ENCODE measurements around the gene PDCL3.

Gene PDCL3

GRCh38 chr2:100612388-100613000 is 49.7 kb downstream of the PDCL3 start:
- no peak for DNase-seq

- no peak for DNase-seq
These were observed 50.9 kb downstream of the PDCL3 start for GRCh38 chr2:100613719-100614118.

GRCh38 chr2:100614455-100615000 is 51.7 kb downstream of the PDCL3 start:
- DNase-seq, result no peak

- DNase-seq, result no peak
These were observed 52.7 kb downstream of the PDCL3 start for GRCh38 chr2:100615471-100615870.

GRCh38 chr2:100615886-100616285 is 53.1 kb downstream of the PDCL3 start:
- DNase-seq, result no peak

GRCh38 chr2:100616841-100617390 is 54.1 kb downstream of the PDCL3 start:
- no peak for DNase-seq

GRCh38 chr2:100619951-100620350 is 57.2 kb downstream of the PDCL3 start:
- no peak for DNase-seq

DNA sequence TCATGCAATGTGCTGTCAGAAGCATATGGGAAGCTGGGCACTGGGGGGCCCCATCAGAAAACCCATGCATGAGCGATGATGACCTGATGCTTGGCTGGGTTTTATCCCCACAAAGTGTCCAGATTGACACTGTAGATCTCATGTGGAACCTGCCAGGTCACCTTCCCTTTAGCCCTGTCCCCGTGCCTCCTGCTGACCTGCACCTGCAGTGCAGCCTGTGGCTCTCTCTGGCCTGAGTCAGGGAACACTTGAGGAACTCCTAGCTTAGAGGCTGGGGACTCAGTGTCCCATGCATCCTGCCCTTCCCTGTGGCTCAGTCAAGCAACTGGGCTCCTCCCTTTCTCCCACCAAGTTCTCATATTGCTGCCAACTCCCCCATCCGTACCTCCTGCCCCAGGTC is 57.7 kb downstream of the PDCL3 start:
- no peak for DNase-seq

DNA sequence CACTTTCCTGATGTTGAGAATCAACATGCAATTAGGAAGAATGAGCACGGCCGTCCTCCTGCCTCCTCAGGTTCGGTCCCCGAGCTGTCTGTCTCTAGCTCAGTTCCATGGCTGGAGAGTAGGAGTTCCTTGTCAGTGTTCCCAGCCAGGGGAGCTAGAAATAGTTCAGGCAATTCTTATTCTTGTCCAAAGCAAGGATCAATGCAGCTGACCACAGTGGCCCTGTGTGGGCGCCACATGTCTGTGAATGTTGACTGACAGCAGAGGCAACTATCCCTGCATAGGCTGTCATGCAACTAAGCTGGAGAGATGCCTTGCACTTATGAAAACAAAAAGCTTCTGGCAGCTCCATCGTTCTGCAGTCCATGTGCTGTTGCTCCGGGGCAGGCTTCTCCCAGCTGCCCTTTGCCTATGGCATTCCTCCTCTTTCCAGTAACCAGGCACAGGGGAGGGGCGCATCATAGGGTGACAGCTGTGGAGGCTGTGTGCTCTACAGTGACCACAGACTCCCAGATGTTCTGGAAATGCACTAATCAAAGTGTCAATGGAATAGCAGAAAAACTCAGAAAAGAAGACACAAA is 58.7 kb downstream of the PDCL3 start:
- no peak for DNase-seq

DNA sequence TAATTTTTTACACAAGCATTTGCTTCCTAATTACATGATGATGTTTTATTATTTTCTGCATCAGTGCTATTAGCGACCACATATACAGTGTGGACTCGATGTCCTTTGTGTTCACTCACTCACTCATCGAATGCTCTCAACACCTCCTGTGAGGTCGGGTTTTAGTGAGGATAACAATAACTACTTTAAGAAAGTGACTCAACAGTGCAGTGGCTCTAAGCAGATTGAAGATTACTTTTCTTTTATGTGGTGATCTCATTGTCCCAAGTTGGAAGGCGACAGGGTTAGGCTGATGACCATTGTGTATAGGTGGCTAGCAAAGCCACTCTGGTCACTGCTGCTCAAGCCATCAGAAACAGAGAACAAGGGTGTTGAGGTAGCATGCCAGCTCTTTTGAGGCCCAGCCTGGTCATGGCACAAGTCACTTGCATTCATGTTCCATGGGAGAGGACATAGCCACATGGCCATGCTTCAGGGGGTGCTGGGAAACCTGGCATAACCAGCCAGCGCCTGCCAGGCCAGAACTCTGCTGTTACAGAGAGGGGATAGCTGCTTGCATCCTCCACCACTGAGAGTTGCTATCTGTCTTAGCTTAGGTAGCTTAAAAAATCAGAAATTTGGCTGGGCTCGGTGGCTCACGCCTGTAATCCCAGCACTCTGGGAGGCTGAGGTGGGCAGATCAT is 60.4 kb downstream of the PDCL3 start:
- DNase-seq, result no peak

DNA sequence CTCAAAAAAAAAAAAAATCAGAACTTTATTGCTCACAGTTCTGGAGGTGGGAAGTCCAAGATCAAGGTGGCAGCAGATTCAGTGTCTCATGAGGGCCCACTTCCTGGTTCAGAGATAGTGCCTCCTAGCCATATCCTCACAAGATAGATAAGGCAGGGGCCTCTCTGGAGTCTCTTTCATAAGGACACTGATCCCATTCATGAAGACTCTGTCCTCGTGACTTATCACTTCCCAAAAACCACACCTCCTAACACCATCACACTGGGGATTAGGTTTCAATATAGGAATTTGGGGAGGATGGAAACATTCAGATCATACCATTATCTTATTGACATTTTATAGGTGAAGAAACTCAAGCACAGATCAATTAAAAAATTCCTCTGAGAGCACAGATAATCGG is 61.1 kb downstream of the PDCL3 start:
- no peak for DNase-seq

DNA sequence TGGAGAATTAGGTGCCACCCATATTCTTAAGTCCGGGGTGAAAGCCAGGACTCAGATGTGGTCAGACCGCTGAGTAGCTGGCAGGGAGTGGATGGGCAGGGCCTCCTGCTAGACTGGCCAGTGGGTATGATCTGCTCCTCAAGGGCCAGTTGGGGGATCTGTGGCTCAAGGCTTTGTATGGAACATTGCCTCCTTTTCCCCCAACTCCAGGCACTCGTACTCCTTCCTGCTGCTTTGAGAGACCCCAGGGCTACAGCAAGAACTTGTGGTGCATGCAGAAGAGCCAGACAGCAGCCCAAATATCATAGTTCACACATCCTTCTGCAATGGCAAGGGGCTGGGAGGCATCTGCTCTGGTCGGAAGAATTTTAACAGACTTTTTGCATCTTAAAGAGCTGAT is 61.7 kb downstream of the PDCL3 start:
- DNase-seq, result no peak

GRCh38 chr2:100625717-100626116 is 62.9 kb downstream of the PDCL3 start:
- DNase-seq, result no peak
